GM23338 (cell line): ENCODE data around the gene PSMC3. TPM values are rescaled to one million over a fixed set of nuclear protein-coding genes. Genes with fewer than 3 reads are reported as not detected.

Experiments
- ATAC-seq: fragments of 200-7000 bp; cut with Tn5 transposase; 3 replicates; pipeline ENCODE4 v1.9.1; 2020
- DNase-seq: peaks from one replicate; pipeline ENCODE4 v3.0.0-alpha.2; 2015; ENCODE audit warnings: low spot score
- H2AFZ ChIP-seq: fragments of 200-600 bp; sonication (generic); 2 replicates; pipeline ENCODE4 v1.8.0; 2016; ENCODE audit warnings: antibody characterized with exemption, mild to moderate bottlenecking, moderate library complexity
- H3F3A ChIP-seq: fragments of 200-600 bp; sonication (generic); replicated peaks from 2 replicates; pipeline ENCODE4 v1.8.0; 2017; ENCODE audit warnings: antibody characterized with exemption, mixed run types, low read depth
- H3K27ac ChIP-seq: fragments of 200-600 bp; sonication (generic); 2 replicates; pipeline ENCODE4 v1.6.1; 2016; ENCODE audit warnings: low read depth
- H3K27me3 ChIP-seq: fragments of 200-600 bp; sonication (generic); 2 replicates; pipeline ENCODE4 v1.8.0; 2016; ENCODE audit warnings: mild to moderate bottlenecking, mixed run types, moderate library complexity; ENCODE audit not compliant: insufficient read depth
- H3K36me3 ChIP-seq: fragments of 200-600 bp; sonication (generic); 2 replicates; pipeline ENCODE4 v1.8.0; 2016; ENCODE audit warnings: mild to moderate bottlenecking; ENCODE audit not compliant: insufficient read depth
- H3K4me1 ChIP-seq: fragments of 200-600 bp; sonication (generic); 2 replicates; pipeline ENCODE4 v1.8.0; 2016; ENCODE audit warnings: mild to moderate bottlenecking, moderate library complexity; ENCODE audit not compliant: insufficient read depth
- H3K4me2 ChIP-seq: fragments of 200-600 bp; sonication (generic); 2 replicates; pipeline ENCODE4 v1.7.1; 2017; ENCODE audit warnings: mixed run types
- H3K4me3 ChIP-seq: fragments of 200-600 bp; sonication (generic); 2 replicates; pipeline ENCODE4 v1.6.1; 2016; ENCODE audit warnings: mixed run types
- H3K79me2 ChIP-seq: fragments of 200-600 bp; sonication (generic); replicated peaks from 2 replicates; pipeline ENCODE4 v1.8.0; 2017; ENCODE audit warnings: mild to moderate bottlenecking; ENCODE audit not compliant: insufficient read depth
- H3K9me2 ChIP-seq: fragments of 200-600 bp; sonication (generic); 2 replicates; pipeline ENCODE4 v1.8.0; 2017; ENCODE audit not compliant: insufficient read depth
- H4K20me1 ChIP-seq: fragments of 200-600 bp; sonication (generic); replicated peaks from 2 replicates; pipeline ENCODE4 v1.8.0; 2017; ENCODE audit warnings: mild to moderate bottlenecking; ENCODE audit not compliant: insufficient read depth
- H3K27ac Mint-ChIP-seq: 2 replicates; pipeline ENCODE4 v1.8.0; 2020; ENCODE audit warnings: inconsistent platforms, mild to moderate bottlenecking, moderate library complexity, mixed read lengths
- H3K27me3 Mint-ChIP-seq: 3 replicates; pipeline ENCODE4 v1.8.0; 2022; ENCODE audit warnings: low read depth, mild to moderate bottlenecking, moderate library complexity, mixed read lengths, inconsistent platforms; ENCODE audit not compliant: insufficient read depth, poor library complexity
- H3K36me3 Mint-ChIP-seq: 3 replicates; pipeline ENCODE4 v1.8.0; 2021; ENCODE audit warnings: low read depth, mild to moderate bottlenecking, inconsistent platforms, moderate library complexity, mixed read lengths
- H3K4me1 Mint-ChIP-seq: 3 replicates; pipeline ENCODE4 v1.8.0; 2020; ENCODE audit warnings: mild to moderate bottlenecking, inconsistent platforms, mixed read lengths
- H3K4me3 Mint-ChIP-seq: 3 replicates; pipeline ENCODE4 v1.8.0; 2021; ENCODE audit warnings: moderate library complexity, mild to moderate bottlenecking, inconsistent platforms, mixed read lengths
- H3K9me3 Mint-ChIP-seq: 3 replicates; pipeline ENCODE4 v1.8.0; 2020; ENCODE audit warnings: moderate library complexity, mild to moderate bottlenecking, inconsistent platforms, mixed read lengths
- EZH2 ChIP-seq: fragments of 200-600 bp; sonication (generic); IDR thresholded peaks from one replicate; pipeline ENCODE4 v1.8.0; 2017; ENCODE audit warnings: antibody characterized with exemption, mild to moderate bottlenecking, low read depth; ENCODE audit not compliant: unreplicated experiment
- EZH2phosphoT487 ChIP-seq: fragments of 200-600 bp; sonication (generic); IDR thresholded peaks from one replicate; pipeline ENCODE4 v1.8.1; 2018; ENCODE audit warnings: antibody characterized with exemption; ENCODE audit not compliant: unreplicated experiment
- POLR2AphosphoS5 ChIP-seq: IDR thresholded peaks from 2 replicates; pipeline ENCODE4 v1.6.1; 2016; ENCODE audit warnings: antibody characterized with exemption, low read depth
- STAT1 ChIP-seq: IDR thresholded peaks from one replicate; pipeline ENCODE4 v1.6.1; 2016; ENCODE audit warnings: antibody characterized with exemption; ENCODE audit not compliant: unreplicated experiment
- ZNF331 ChIP-seq: fragments of 250-450 bp; sonication (Bioruptor Pico); IDR thresholded peaks from 2 replicates; pipeline ENCODE4 v1.5.0; 2020; ENCODE audit warnings: low read depth, mild to moderate bottlenecking, moderate library complexity
- ZNF462 ChIP-seq: fragments of 250-450 bp; sonication (Bioruptor Pico); IDR thresholded peaks from 2 replicates; pipeline ENCODE4 v1.5.0; 2020; ENCODE audit warnings: mild to moderate bottlenecking, moderate library complexity
- polyA plus RNA-seq: library from polyadenylated mRNA; unstranded; fragments of >200 nt; fragmentation: Nextera tagmentation; extraction: Ambion mirVana; gene quantifications from 2 replicates; pipeline ENCODE4 v1.2.1, GENCODE V29; 2016
- total RNA-seq: library from RNA; depleted of rRNA; stranded (reverse); fragments of >200 nt; shearing (Covaris generic); gene quantifications from 2 replicates; pipeline ENCODE4 v1.2.3, GENCODE V29; 2014

Gene PSMC3
- total and polyA plus RNA-seq, 2 experiments from 2014 or later: 147 to 190 TPM

GRCh38 chr11:47393163-47394049, 32.8 kb downstream of the PSMC3 start (continued):
- TF ChIP-seq EZH2: no peak
- no peak for TF ChIP-seq POLR2AphosphoS5
- TF ChIP-seq EZH2phosphoT487: no peak
- no peak for TF ChIP-seq ZNF462

- Histone ChIP-seq H3F3A (no peaks in the 10 kb centered on the region), H3K27me3 (no peaks in the 10 kb centered on the region), H3K27ac (no peak overlapping the region), H2AFZ (no peak overlapping the region), H3K4me1 (no peaks in the 10 kb centered on the region), H4K20me1 (no peaks in the 10 kb centered on the region), H3K36me3 (no peaks in the 10 kb centered on the region), H3K4me3 (no peak overlapping the region), H3K4me2 (no peak overlapping the region), H3K9me2 (no peaks in the 10 kb centered on the region), H3K79me2 (no peaks in the 10 kb centered on the region)
- Mint-ChIP-seq H3K4me1 (peaks cover 2% of the 10 kb centered on the region; the same call in 2 of the 3 replicates), H3K9me3 (no peaks in the 10 kb centered on the region), H3K27me3 (peaks cover 6% of the 10 kb centered on the region), H3K4me3 (no peak overlapping the region), H3K27ac (no peak overlapping the region), H3K36me3 (no peaks in the 10 kb centered on the region)
- ATAC-seq: no peak
- DNase-seq: no peak
- no peak for TF ChIP-seq STAT1
- TF ChIP-seq ZNF331 (CRISPR knock-in tag): no peak
- TF ChIP-seq EZH2phosphoT487: no peak
Measured at GRCh38 chr11:47392546-47393162, 33.6 kb downstream of the PSMC3 start.
